PC-3 (cell line): Measurements from ENCODE around the gene ZNF138.

ENCODE experiments used
- EZH2 ChIP-seq: fragments of 300-600 bp; sonication (generic); IDR thresholded peaks from one replicate; pipeline ENCODE4 v1.6.1; 2017; ENCODE audit warnings: antibody characterized with exemption, mild to moderate bottlenecking, low read length; ENCODE audit not compliant: unreplicated experiment
- EZH2phosphoT487 ChIP-seq: fragments of 300-600 bp; sonication (generic); IDR thresholded peaks from 2 replicates; pipeline ENCODE4 v1.6.1; 2018; ENCODE audit warnings: mild to moderate bottlenecking, antibody characterized with exemption, low read length, borderline replicate concordance
- TF ChIP-seq, protein P1 (sequence below): fragments of 300-600 bp; sonication (generic); conservative IDR thresholded peaks from 2 replicates; pipeline ENCODE4 v1.5.1; 2017; ENCODE audit warnings: antibody characterized with exemption, low read depth, mild to moderate bottlenecking, low read length

- TF ChIP-seq, protein P1, sequence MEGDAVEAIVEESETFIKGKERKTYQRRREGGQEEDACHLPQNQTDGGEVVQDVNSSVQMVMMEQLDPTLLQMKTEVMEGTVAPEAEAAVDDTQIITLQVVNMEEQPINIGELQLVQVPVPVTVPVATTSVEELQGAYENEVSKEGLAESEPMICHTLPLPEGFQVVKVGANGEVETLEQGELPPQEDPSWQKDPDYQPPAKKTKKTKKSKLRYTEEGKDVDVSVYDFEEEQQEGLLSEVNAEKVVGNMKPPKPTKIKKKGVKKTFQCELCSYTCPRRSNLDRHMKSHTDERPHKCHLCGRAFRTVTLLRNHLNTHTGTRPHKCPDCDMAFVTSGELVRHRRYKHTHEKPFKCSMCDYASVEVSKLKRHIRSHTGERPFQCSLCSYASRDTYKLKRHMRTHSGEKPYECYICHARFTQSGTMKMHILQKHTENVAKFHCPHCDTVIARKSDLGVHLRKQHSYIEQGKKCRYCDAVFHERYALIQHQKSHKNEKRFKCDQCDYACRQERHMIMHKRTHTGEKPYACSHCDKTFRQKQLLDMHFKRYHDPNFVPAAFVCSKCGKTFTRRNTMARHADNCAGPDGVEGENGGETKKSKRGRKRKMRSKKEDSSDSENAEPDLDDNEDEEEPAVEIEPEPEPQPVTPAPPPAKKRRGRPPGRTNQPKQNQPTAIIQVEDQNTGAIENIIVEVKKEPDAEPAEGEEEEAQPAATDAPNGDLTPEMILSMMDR, result no peak
- TF ChIP-seq EZH2phosphoT487 (no peak), EZH2 (no peak)
These were observed 78.3 kb downstream of the ZNF138 start for GRCh38 chr7:64872351-64873154.
